Measurements from ENCODE around the gene LCP2.

LCP2 gene

DNA sequence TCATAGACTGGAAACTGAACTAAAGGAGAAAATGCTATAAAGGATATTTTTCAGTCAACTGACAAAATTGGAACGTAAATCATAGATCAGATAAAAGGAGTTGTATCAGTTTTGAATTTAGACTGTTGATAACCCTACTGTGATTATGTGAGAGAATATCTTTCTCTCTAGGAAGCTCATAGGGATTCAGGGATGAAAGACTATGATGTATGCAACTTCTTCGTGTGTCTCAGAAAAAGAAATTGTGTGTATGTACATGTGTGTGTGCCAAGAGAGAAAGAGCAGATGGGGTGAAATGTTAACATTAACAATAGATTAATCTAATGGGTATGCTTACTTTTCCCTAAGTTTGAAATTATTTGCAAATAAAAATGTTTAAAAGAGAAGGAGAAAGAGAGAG is 95.5 kb downstream of the LCP2 start:
- Histone ChIP-seq H3K4me1 (ENCODE audit: control insufficient read depth, insufficient read depth, low read length) (no peaks in the 10 kb centered on the region), H3K9ac (ENCODE audit: low read length) (no peak overlapping the region), H3K27ac (ENCODE audit: low read depth, low read length) (no peak overlapping the region), H3K9me3 (ENCODE audit: control insufficient read depth, insufficient read depth, low read depth, low read length) (no peaks in the 10 kb centered on the region), H3K4me3 (ENCODE audit: low read depth, low read length) (no peak overlapping the region), H3K36me3 (ENCODE audit: control insufficient read depth, insufficient read depth, low read length) (no peaks in the 10 kb centered on the region), H3K27me3 (ENCODE audit: control insufficient read depth, insufficient read depth, low read length) (no peaks in the 10 kb centered on the region)

DNA sequence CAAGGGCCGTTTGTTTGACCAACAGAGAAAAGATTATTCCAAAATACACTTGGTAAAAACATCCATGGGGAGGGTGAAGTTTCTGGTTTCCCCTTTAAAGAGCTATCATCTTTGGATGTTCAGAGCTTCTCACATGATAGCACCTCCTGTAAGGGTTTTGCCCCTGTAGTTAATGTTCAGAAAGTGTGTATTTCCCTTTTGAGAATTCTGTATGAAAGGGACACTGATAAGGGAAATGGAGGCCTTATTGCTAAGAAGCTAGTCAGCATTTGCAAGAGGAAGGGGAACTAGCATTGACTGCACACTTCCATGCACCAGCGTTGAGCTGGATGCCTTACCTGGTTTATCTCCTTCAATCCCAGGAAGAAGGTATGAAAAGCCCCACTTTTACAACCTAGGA is 96.3 kb downstream of the LCP2 start:
- Histone ChIP-seq H3K27ac (ENCODE audit: low read depth, low read length) (no peak overlapping the region), H3K9me3 (ENCODE audit: control insufficient read depth, insufficient read depth, low read depth, low read length) (no peaks in the 10 kb centered on the region)

DNA sequence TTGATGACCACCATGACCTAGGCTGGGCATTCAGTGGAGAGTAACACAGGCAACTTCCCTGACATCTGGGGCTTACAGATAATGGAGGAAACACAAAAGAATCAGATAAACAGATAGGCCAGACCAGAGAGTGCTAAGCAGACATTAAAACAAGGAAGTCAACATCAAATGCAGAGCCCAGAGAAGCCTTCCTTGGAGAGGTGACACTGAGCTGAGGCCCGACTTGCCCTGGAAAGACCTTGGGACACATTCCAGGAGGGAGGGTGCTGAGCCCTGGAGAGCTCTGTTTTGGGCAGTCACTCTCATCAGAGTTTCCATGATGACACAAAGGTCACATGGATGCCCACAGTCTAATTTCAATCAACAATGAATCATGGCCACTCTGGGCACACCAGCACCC is 96.7 kb downstream of the LCP2 start:
- Histone ChIP-seq H3K27ac (ENCODE audit: low read depth, low read length) (no peak overlapping the region), H3K4me3 (ENCODE audit: low read depth, low read length) (no peak overlapping the region), H3K27me3 (ENCODE audit: control insufficient read depth, insufficient read depth, low read length) (no peaks in the 10 kb centered on the region), H3K4me1 (ENCODE audit: control insufficient read depth, insufficient read depth, low read length) (no peaks in the 10 kb centered on the region), H3K9ac (ENCODE audit: low read length) (no peak overlapping the region), H3K9me3 (ENCODE audit: control insufficient read depth, insufficient read depth, low read depth, low read length) (no peaks in the 10 kb centered on the region), H3K36me3 (ENCODE audit: control insufficient read depth, insufficient read depth, low read length) (no peaks in the 10 kb centered on the region)

More for the DNA sequence above, 96.3 kb downstream of the LCP2 start:
- Histone ChIP-seq H3K27me3 (ENCODE audit: control insufficient read depth, insufficient read depth, low read length) (no peaks in the 10 kb centered on the region), H3K4me1 (ENCODE audit: control insufficient read depth, insufficient read depth, low read length) (no peaks in the 10 kb centered on the region), H3K4me3 (ENCODE audit: low read depth, low read length) (no peak overlapping the region), H3K9ac (ENCODE audit: low read length) (no peak overlapping the region), H3K36me3 (ENCODE audit: control insufficient read depth, insufficient read depth, low read length) (no peaks in the 10 kb centered on the region)
